ENCODE results near the gene NEDD4.

DNA sequence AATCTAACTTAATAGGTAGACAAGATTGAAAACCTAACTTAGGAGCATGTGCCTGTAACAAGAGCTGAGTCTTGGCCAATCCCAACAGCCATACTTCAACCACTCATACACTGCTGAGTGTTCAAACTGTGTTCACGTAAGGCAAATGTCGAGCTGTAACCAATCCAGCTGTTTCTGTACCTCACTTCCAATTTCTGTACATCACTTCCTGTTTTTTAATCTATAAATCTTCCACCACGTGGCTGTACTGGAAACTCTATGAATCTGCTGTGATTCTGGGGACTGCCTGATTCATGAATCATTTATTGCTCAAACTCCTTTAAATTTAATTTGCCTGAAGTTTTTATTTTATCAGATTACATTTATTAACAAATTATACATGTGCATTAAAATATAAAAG is 44.6 kb upstream of the NEDD4 start:
- TF ChIP-seq GATA2 (IDR thresholded peaks at IDR 0.05; ENCODE audit: low read depth, low read length): no peak
- no peak for TF ChIP-seq GATA3 (IDR thresholded peaks at IDR 0.05; ENCODE audit: low read depth, low read length)
